Esophagus muscularis mucosa (tissue), 4 donors: ENCODE results near the gene SCUBE2. TPM values are rescaled to one million over a fixed set of nuclear protein-coding genes. Genes with fewer than 3 reads are reported as not detected.
"Not testable (repeated sequence)": the region's sequence is repeated elsewhere in the genome, so short reads cannot be mapped to it uniquely, and the experiment has no call there.

Experiments used
- DNase-seq: peaks from one replicate; pipeline ENCODE4 v3.0.0-alpha.2; 2017; ENCODE audit errors: extremely low spot score
- H3K27ac ChIP-seq, 4 donors: fragments of 200-600 bp; sonication (generic); replicated peaks in 1 of 4; 1 replicate in 3 of 4; 2 replicates in 1 of 4; pipeline ENCODE4 v1.5.1; 2016 to 2019; ENCODE audit warnings: mild to moderate bottlenecking in 1 of 4
- H3K27me3 ChIP-seq, 4 donors: fragments of 200-600 bp; sonication (generic); one replicate each; pipeline versions ENCODE4 v1.5.1 to v1.6.0; 2016 to 2019
- H3K36me3 ChIP-seq, 4 donors: fragments of 200-600 bp; sonication (generic); one replicate each; pipeline ENCODE4 v1.5.1; 2016 to 2019
- H3K4me1 ChIP-seq, 4 donors: fragments of 200-600 bp; sonication (generic); one replicate each; pipeline ENCODE4 v1.5.1; 2016 to 2019
- H3K4me3 ChIP-seq, 4 donors: fragments of 200-600 bp; sonication (generic); 1 replicate in 2 of 4; 2 replicates in 2 of 4; pipeline ENCODE4 v1.5.1; 2016 to 2019; ENCODE audit warnings: mild to moderate bottlenecking in 4 of 4, moderate library complexity in 1 of 4
- H3K9me3 ChIP-seq, 4 donors: fragments of 200-600 bp; sonication (generic); 1 replicate in 3 of 4; 2 replicates in 1 of 4; pipeline ENCODE4 v1.5.1; 2016 to 2019
- CTCF ChIP-seq, 3 experiments: fragments of 200-600 bp in 2 of 3; fragments of 450-650 bp in 1 of 3; sonication (generic) in 2 of 3; IDR thresholded peaks; one replicate each; pipeline ENCODE4 v1.5.1; 2017 to 2019; ENCODE audit warnings: antibody characterized with exemption in 3 of 3, mild to moderate bottlenecking in 2 of 3, moderate library complexity in 1 of 3
- EP300 ChIP-seq: sonication (generic); formaldehyde crosslinking; IDR thresholded peaks from one replicate; pipeline ENCODE4 v1.6.1; 2017; ENCODE audit warnings: antibody characterized with exemption
- POLR2A ChIP-seq: fragments of 450-650 bp; IDR thresholded peaks from one replicate; pipeline ENCODE4 v1.6.1; 2017; ENCODE audit warnings: antibody characterized with exemption, moderate library complexity, mild to moderate bottlenecking, low read depth
- POLR2AphosphoS5 ChIP-seq, 2 donors: sonication (generic); formaldehyde crosslinking; IDR thresholded peaks; one replicate each; pipeline ENCODE4 v1.6.1; 2017; ENCODE audit warnings: antibody characterized with exemption in 2 of 2
- WGBS: methylation state at CpG from one replicate; pipeline ENCODE4 v1.1.5; 2018; 5-methylcytosine and 5-hydroxymethylcytosine counted together
- intact Hi-C: fragments of 100-400 bp; cut with DNase I; formaldehyde crosslinking; loops from one replicate; pipeline ENCODE4 v1.15.1; 2023
- total RNA-seq, 4 donors: library from RNA; depleted of rRNA; stranded (reverse); fragments of >200 nt; gene quantifications; one replicate each; pipeline versions ENCODE4 v1.1.0 to v1.2.1, GENCODE V29; 2016

The SCUBE2 gene
- total RNA-seq, 4 donors from 2014 or later, result 1.7 to 11.5 (median 8.2) TPM

- H3K27ac ChIP-seq, result no peak overlapping the region
- no peak for DNase-seq
- WGBS, result 93% methylated on average over 5 of the region's 5 CpGs
- TF ChIP-seq EP300 (no peak), POLR2A (no peak), POLR2AphosphoS5 (IDR thresholded peaks at IDR 0.05) (no peak), CTCF (IDR thresholded peaks at IDR 0.05) (no peak)
- no peak overlapping the region for H3K4me3 ChIP-seq
- intact Hi-C loops, result no loop called here
- H3K9me3 ChIP-seq, result no peaks in the 10 kb centered on the region
- no peaks in the 10 kb centered on the region for H3K27me3 ChIP-seq
- no peaks in the 10 kb centered on the region for H3K36me3 ChIP-seq
- no peaks in the 10 kb centered on the region for H3K4me1 ChIP-seq
These were observed 105.9 kb downstream of the SCUBE2 start for GRCh38 chr11:8985462-8985861.

DNA sequence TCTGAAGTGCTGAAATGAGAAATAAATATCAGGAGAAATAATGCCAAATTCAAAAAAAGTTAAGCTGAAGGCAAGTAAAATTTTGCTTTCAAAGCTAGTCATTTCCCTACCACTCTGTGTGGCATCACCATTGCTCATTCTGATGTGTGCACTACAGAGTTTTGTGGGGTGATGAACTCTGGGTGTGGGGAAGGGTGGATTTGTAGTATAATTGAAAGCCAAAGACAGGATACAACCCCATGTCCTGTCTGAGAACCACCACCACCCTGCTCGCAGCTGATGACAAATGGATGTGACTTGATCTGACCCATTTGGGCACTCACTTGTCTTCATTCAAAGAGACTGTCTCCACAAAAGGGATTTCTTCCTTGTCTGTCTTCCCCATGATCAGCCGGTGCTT lies 107.8 kb downstream of the SCUBE2 start:
- no peak for DNase-seq
- TF ChIP-seq POLR2AphosphoS5 (IDR thresholded peaks at IDR 0.05), result no peak
- TF ChIP-seq EP300, result no peak
- no peak for TF ChIP-seq CTCF (IDR thresholded peaks at IDR 0.05)
- Histone ChIP-seq H3K36me3 (no peaks in the 10 kb centered on the region), H3K27me3 (no peaks in the 10 kb centered on the region), H3K9me3 (no peaks in the 10 kb centered on the region), H3K4me3 (no peak overlapping the region), H3K27ac (no peak overlapping the region), H3K4me1 (no peaks in the 10 kb centered on the region)
- 86% methylated on average over 2 of the region's 2 CpGs for WGBS
- intact Hi-C loops, result no loop called here

DNA sequence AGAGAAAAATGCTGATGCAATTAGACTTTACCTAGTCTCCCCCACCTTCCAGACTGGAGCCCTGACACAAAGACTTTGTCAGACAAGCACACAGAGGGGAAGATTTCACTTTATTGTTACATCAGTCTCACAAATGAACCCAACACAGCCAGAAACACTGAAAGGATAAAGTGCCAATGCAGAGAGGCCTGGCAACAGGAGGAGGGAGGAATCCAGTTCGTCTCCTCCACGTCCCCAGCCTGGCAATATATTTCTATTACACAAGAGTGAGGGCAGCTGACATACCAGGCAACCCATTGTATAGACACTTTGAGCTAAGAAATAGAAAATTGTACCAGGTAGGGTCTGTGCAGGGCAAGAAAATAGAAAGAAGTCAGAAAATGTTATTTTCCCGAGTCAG lies 110.9 kb downstream of the SCUBE2 start:
- Histone ChIP-seq H3K27me3 (no peaks in the 10 kb centered on the region), H3K36me3 (no peaks in the 10 kb centered on the region), H3K9me3 (no peaks in the 10 kb centered on the region), H3K4me3 (no peak overlapping the region), H3K4me1 (no peaks in the 10 kb centered on the region), H3K27ac (no peak overlapping the region)
- DNase-seq, result no peak
- intact Hi-C loops, result no loop called here
- TF ChIP-seq POLR2AphosphoS5 (IDR thresholded peaks at IDR 0.05) (no peak), POLR2A (no peak), EP300 (no peak), CTCF (IDR thresholded peaks at IDR 0.05) (no peak)
- 71% methylated on average over 3 of the region's 3 CpGs for WGBS

DNA sequence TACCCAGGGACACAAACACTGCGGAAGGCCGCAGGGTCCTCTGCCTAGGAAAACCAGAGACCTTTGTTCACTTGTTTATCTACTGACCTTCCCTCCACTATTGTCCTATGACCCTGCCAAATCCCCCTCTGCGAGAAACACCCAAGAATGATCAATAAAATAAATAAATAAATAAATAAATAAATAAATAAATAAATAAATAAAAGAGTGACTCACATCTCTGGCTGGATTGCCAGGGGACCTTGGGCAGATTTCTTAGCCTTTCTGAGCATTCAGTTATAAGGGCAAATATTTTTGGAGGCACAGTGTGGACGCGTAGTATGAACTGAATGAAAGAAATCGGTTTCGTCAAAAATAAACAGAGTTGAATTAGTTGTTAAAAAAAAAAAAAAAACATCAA lies 112.0 kb downstream of the SCUBE2 start:
- WGBS, result 94% methylated on average over 5 of the region's 7 CpGs
- H3K4me3 ChIP-seq, H3K27me3 ChIP-seq, intact Hi-C loops, DNase-seq, H3K4me1 ChIP-seq, H3K9me3 ChIP-seq, H3K27ac ChIP-seq, H3K36me3 ChIP-seq: not testable (repeated sequence)

GRCh38 chr11:8973121-8973520 lies 118.3 kb downstream of the SCUBE2 start:
- Histone ChIP-seq H3K36me3 (peaks cover 0 to 4% (median 0%) of the 10 kb centered on the region in 4 donors), H3K4me1 (no peaks in the 10 kb centered on the region), H3K9me3 (no peaks in the 10 kb centered on the region), H3K27ac (no peak overlapping the region), H3K27me3 (no peaks in the 10 kb centered on the region), H3K4me3 (no peak overlapping the region)
- WGBS, result 63% methylated on average over 3 of the region's 3 CpGs
- intact Hi-C loops, result no loop called here
- TF ChIP-seq CTCF (IDR thresholded peaks at IDR 0.05) (no peak), POLR2A (no peak), POLR2AphosphoS5 (IDR thresholded peaks at IDR 0.05) (no peak), EP300 (no peak)
- DNase-seq, result no peak
